NOMO-1 treated with dmso at 0.1 percent for 144 hours (cell line): Measurements from ENCODE around the gene MAGI2.

Experiments
- DNase-seq: peaks from one replicate; lab custom pipeline; 2025; ENCODE audit not compliant: unreplicated experiment; lab: John Stamatoyannopoulos, UW

MAGI2 gene

GRCh38 chr7:78752554-78752953 lies 700.9 kb downstream of the MAGI2 start:
- no peak for DNase-seq

GRCh38 chr7:78751253-78751652 lies 702.2 kb downstream of the MAGI2 start:
- DNase-seq = no peak

- no peak for DNase-seq
Observed at GRCh38 chr7:78749052-78749746, 704.3 kb downstream of the MAGI2 start.

DNA sequence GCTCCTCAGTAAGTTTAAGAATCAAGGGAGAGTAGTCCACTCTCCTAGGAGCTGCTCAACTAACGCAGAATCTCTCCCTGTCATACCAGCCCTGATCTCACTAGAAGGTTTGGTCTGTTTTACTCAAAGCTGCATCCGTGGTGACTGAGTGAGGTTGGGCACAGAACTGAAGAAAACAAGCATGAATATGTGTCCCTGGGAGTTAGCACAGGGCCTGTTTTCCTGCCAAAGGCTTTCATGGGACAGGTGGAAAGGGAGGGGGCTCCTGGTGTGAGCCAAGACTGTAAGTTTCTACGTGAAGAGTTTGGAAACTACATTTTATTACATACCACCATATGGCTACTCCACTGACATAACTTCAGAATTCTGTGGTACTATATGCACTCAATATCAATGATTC lies 705.9 kb downstream of the MAGI2 start:
- no peak for DNase-seq

GRCh38 chr7:78746301-78746700 lies 707.2 kb downstream of the MAGI2 start:
- DNase-seq = no peak

GRCh38 chr7:78742694-78743093 lies 710.8 kb downstream of the MAGI2 start:
- no peak for DNase-seq

DNA sequence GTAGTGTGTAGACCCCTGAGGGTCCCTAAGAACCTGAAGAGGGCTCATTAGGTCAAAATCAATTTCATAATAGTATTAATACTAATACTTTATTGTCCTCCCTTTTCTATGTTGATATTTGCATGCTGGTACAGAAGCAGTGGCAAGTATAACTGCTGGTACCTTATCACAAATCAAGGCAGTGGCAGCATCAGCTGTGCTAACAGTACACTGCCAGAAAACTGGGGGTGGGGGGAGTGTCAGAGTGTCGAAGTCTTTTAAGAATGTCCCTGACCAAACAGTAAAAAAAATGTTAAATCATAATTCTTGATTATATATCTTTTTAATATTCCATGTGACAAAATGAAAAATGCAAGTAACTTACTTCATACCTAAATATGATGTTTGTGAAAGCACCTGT lies 716.9 kb downstream of the MAGI2 start:
- DNase-seq = no peak

GRCh38 chr7:78734626-78735025 lies 718.8 kb downstream of the MAGI2 start:
- DNase-seq = no peak

DNA sequence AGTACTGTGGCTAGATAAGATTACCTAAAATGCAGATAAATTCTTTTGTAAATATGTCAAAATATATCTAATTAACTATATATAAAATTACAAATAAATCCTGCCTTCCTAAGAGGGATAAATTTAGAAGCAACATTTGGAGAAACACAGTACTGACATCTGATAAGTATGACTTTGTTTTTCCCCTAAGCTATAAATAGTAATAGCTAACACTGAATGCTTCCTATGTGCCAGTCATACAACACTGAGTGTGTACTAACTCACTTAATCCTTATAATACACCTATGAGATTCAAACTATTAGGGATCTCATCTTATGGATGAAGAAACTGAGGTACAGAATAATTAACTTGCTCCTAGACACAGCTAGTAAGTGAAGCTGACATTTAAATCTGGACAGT lies 733.4 kb downstream of the MAGI2 start:
- no peak for DNase-seq

- no peak for DNase-seq
Observed at GRCh38 chr7:78718212-78718611, 735.3 kb downstream of the MAGI2 start.

GRCh38 chr7:78716876-78717275 lies 736.6 kb downstream of the MAGI2 start:
- DNase-seq = no peak

DNA sequence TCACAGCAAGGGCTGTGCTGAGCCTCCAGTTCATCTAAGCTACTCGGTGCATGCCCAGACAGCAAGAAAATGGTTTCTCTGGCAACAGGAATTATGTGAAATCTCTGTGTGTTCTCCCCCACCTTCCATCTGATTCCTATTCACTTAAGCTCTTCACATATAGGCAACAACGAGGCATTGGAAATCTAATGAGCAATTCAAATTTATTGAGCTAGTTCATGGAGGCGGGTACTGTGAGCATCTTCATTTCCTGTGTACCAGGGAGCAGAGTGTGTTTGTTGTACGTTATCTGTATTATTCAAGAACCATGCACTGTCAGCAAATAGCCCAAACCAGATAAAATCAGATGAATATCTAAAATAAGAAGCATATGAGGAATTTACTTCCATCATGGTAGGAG lies 739.1 kb downstream of the MAGI2 start:
- no peak for DNase-seq

- no peak for DNase-seq
Observed at GRCh38 chr7:78712111-78712510, 741.4 kb downstream of the MAGI2 start.

DNA sequence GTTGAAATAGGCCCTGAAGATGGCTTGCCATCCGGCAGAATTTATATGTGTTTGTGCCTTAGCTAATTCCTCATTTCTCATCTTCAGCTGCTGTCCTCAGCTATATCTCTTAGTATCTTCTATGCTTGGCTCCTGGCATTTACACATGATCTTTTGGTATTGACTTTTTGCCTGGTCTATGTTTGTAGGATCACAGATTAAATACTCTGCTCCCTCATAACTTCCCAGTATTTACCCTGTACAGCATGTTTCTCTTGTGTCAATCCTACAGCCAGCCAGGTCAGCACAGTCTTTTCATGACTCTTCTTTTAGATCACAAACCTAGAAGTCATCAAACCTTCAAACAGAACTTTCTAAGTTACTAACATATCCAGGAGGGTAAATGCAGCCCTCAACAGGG lies 743.8 kb downstream of the MAGI2 start:
- DNase-seq = no peak

GRCh38 chr7:78704504-78704903 lies 749.0 kb downstream of the MAGI2 start:
- no peak for DNase-seq

DNA sequence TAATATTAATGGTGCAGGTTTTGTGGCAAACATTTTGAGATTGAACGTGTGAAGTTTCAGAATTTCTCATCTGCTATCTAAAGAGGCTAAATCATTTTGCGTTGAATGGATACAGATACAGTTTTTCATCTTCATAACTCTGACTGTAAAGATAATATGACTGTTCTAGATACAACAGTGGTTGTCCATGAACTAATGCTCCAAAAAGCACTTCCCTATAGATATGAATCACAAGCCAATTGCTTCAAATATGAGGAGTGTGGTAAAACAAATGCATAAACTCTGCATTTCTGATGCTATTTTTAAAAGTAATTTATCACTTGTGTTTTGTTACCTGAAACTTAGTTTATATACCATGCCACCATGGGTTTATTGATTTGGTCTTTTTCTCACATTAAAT lies 750.1 kb downstream of the MAGI2 start:
- no peak for DNase-seq

DNA sequence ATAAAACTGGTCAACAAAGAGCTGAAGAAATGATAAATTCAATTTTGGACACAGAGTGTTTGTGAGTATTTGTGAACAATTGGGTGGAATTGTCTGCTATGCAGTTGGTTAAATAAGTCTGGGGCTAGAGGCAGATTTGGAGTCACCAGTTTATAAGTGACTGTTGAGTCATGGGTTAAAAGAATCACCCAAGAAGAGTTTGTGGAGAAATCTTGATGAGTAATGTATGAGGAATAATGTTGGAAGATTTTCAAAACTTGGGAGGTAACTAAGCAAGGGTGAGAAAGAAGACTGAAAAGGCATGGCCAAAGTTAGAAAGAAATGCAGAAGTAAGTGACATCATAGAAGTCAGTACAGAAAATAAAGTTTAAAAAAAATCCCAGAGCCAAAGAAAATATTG lies 750.7 kb downstream of the MAGI2 start:
- no peak for DNase-seq

DNA sequence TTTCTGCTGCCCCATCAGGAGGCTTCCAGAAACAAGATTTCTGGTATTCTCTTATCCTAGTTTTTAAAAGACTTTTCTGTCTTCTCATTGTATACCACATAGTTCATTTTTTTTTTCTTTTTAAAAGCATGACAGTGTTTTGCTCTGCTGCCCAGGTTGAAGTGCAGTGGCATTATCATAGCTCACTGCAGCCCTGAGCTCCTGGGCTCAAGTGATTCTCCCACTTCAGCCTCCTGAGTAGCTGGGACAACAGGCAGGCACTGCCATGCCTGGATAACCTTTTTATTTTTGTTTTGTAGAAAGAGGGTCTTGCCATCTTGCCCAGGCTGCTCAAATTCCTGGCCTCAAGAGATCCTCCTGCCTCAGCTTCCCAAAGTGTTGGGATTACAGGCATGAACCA lies 757.6 kb downstream of the MAGI2 start:
- no peak for DNase-seq

- DNase-seq = peak; percentile 10
Observed at GRCh38 chr7:78691584-78691983, 761.9 kb downstream of the MAGI2 start.

DNA sequence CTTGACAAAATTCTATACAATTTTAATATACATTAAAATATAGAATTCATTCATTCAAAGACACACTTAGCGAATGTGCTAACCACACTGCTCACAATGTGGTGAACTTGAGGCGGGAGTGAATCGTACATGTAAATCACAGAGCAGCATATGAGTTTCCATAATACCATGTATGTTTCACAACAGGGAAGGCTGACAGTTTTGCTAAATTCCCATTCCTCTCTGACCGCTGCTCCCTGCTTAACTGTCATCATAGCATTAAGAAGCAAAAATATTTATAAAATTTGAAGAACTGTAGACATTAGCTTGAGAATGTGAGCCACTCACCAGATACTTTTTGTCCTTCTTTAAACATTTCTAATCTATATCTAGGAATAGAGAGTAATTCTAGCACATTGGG lies 763.3 kb downstream of the MAGI2 start:
- DNase-seq = no peak

- no peak for DNase-seq
Observed at GRCh38 chr7:78688376-78688775, 765.1 kb downstream of the MAGI2 start.

DNA sequence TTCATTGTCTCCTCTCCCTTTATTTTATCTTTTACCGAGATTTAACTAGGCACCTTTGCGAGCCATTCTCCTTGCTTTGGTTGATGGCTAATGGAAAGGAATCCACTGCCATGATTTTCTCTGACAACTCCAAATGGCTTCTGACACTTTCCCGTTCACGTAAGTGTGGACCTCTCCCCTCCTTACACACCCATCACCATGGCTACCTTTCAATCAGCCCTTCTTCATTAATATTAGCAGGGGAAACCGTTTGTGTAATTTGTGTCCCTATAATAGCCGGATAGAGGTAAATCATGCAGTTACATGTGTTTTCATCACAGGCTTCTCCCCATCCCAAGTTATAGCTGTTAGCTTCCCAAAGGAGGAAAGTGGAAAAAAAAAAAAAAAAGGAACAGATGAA lies 767.3 kb downstream of the MAGI2 start:
- no peak for DNase-seq

DNA sequence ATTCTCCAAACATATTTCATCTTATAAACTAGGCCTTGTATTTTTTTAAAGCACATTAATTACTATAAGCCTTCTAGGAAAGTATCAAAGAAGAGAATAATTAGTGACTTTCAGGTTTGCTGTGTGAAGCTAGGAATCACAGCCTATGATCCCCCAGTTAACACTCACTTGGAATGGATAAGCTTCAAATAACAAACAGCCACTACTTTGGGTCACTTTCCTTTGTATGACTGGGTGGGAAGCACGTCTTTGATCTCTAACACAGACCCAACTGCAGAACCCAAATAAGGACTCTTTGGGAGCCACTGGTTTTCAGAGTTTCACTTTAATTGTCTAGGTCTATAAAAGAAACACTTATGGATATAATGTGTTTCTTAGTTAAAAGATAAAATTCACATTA lies 769.3 kb downstream of the MAGI2 start:
- DNase-seq = no peak

DNA sequence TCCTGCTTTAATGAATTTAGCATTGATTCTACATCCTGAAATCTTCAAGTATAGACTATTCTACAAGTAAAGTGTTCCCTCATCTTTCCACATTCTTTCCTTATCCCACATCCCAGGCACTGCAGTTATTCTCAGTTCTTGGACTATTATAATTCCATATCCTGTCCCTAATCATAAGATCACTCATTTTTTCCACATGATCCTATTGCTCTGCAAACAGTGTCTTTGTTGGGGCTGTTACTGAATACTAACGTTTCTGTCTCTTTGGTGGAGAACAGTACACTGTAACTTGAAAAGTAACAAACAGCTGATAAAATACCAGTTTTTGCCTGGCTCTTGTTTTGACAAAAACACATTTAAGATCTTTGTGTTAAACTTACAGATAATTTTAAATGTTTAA lies 769.9 kb downstream of the MAGI2 start:
- no peak for DNase-seq
